Lower leg skin (tissue), 4 donors: ENCODE data around the gene PTGER1. TPM values are rescaled to one million over a fixed set of nuclear protein-coding genes. Genes with fewer than 3 reads are reported as not detected.
A peak's percentile ranks its signal among the peaks of the same experiment; 100 is the strongest.

Experiments used
- DNase-seq, 2 donors: peaks; one replicate each; pipeline ENCODE4 v3.0.0-alpha.2; 2019; ENCODE audit warnings: low spot score in 2 of 2
- H3K4me3 ChIP-seq: fragments of 200-600 bp; sonication (generic); 2 replicates; pipeline ENCODE4 v1.5.1; 2017; ENCODE audit warnings: mild to moderate bottlenecking, low read depth; ENCODE audit not compliant: poor library complexity, severe bottlenecking
- POLR2A ChIP-seq, 2 donors: fragments of 450-650 bp; IDR thresholded peaks; one replicate each; pipeline ENCODE4 v1.6.1; 2016 to 2017; ENCODE audit warnings: antibody characterized with exemption in 2 of 2, mild to moderate bottlenecking in 1 of 2, moderate library complexity in 1 of 2
- WGBS, 2 donors: methylation state at CpG; one replicate each; pipeline ENCODE4 v1.1.5; 2018; 5-methylcytosine and 5-hydroxymethylcytosine counted together
- intact Hi-C: fragments of 100-400 bp; cut with DNase I; formaldehyde crosslinking; loops from one replicate; pipeline ENCODE4 v1.15.0; 2023; ENCODE audit warnings: low total_unique reads
- total RNA-seq, 4 donors: library from RNA; depleted of rRNA; stranded (reverse); fragments of >200 nt; gene quantifications; one replicate each; pipeline ENCODE4 v1.1.0, GENCODE V29; 2016
- TF ChIP-seq, protein P1 (sequence below), 3 donors: fragments of 450-650 bp; IDR thresholded peaks; one replicate each; pipeline ENCODE4 v1.5.1; 2016; ENCODE audit warnings: antibody characterized with exemption in 3 of 3, mild to moderate bottlenecking in 3 of 3, moderate library complexity in 2 of 3

The PTGER1 gene, protein sequence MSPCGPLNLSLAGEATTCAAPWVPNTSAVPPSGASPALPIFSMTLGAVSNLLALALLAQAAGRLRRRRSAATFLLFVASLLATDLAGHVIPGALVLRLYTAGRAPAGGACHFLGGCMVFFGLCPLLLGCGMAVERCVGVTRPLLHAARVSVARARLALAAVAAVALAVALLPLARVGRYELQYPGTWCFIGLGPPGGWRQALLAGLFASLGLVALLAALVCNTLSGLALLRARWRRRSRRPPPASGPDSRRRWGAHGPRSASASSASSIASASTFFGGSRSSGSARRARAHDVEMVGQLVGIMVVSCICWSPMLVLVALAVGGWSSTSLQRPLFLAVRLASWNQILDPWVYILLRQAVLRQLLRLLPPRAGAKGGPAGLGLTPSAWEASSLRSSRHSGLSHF
- under 1 TPM in 1 of 4 donors, not detected in 3; 0.62 TPM for total RNA-seq

DNA sequence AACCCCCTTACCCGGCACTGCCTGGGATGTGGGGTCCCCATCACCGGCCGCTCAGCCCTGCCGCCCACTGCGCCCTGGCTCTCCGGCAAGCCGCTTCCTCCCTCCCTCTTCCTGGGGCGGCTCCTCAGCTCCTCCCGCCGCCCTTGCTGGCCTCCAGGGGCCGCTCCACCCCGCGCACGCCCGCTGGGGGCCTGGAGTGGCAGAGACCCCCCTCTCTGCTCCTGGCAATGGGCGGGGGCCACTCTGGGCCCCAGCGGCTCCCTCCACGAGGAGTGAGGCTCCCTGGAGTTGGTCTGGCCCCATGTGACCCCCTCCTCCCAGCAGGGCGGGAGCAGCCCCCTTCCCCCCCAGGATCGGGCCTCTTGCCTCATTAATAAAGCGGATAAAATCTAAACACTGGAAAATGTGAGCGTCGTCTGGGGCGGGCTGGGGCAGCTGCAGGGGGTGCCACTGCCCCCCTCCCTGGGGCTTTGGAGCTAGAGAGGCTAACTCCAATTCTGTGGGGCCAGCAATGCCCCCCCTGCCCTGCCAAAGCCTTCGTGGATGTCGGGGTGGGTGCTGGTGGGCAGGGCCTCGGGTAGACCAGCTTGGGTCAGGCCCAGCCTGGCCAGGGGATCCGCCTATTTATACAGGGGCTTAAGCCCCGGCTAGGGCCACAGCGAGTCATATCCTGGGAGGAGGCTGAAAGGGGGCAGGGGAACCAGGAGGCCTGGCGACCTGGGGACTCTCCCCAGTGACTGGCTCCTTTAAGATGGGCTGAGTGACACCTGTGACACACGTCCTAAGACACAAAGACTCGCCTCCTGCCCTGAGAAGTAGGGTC lies at the start of gene PTGER1:
Gene PTGER1, minus strand, starts transcription at position 104 of the 823 bp plus-strand sequence. CDS start 1,034 bp downstream, outside the sequence.
- intact Hi-C loops: no loop called here
- DNase-seq: no peak
- WGBS, 2 donors: 8 to 10% methylated on average over 17 to 32 of the region's 33 CpGs
- no peak within 1 kb of the TSS for H3K4me3 ChIP-seq
- TF ChIP-seq, protein P1, sequence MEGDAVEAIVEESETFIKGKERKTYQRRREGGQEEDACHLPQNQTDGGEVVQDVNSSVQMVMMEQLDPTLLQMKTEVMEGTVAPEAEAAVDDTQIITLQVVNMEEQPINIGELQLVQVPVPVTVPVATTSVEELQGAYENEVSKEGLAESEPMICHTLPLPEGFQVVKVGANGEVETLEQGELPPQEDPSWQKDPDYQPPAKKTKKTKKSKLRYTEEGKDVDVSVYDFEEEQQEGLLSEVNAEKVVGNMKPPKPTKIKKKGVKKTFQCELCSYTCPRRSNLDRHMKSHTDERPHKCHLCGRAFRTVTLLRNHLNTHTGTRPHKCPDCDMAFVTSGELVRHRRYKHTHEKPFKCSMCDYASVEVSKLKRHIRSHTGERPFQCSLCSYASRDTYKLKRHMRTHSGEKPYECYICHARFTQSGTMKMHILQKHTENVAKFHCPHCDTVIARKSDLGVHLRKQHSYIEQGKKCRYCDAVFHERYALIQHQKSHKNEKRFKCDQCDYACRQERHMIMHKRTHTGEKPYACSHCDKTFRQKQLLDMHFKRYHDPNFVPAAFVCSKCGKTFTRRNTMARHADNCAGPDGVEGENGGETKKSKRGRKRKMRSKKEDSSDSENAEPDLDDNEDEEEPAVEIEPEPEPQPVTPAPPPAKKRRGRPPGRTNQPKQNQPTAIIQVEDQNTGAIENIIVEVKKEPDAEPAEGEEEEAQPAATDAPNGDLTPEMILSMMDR (IDR thresholded peaks at IDR 0.05): no peak
- TF ChIP-seq POLR2A (IDR thresholded peaks at IDR 0.05): no peak

DNA sequence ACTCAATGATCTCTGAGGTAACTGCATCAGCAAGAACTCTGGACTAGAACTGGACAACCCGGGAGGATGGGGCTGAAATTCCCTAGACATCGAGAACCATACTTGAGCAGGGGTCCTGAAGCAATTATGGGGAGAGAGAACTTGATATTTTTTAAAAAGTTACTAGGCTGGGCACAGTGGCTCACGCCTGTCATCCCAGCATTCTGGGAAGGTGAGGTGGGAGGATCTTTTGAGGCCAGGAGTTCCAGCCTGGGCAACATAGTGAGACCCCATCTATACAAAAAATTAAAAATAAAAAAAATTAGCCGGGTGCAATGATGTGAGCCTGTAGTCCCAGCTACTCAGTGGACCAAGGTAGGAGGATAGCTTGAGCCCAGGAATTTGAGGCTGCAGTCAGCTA lies 45.4 kb upstream of the PTGER1 start:
- TF ChIP-seq, protein P1 (IDR thresholded peaks at IDR 0.05): no peak
- no peak for TF ChIP-seq POLR2A (IDR thresholded peaks at IDR 0.05)
- intact Hi-C loops: no loop called here
- DNase-seq: no peak
- H3K4me3 ChIP-seq: no peak overlapping the region
- WGBS, 2 donors: 89 to 90% methylated on average over 4 of the region's 4 CpGs

DNA sequence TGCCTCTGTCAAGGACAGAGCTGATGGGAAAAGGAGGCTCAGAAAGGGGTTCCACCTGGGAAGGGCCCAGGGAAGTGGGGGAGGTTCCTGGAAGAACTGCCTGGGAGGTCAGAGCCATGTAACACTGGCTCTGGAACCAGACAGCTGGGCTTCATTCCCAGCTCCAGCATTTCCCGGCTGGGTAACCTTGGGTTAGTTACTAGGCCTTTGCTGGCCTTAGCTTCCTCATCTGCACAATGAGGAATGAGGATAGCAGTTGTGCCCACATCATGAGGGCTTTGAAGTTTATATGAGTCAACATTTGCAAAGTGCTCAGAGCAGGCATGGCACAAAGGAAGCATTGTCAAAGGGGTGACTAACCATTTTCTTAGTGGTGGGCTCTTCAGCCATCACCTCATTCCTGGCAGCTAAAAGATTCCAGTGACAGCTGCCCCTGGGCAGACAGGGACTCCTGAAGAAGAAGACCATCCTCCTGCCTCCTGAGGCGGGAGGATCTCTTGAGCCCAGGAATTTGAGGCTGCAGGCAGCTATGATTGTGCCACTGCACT lies 44.8 kb upstream of the PTGER1 start:
- H3K4me3 ChIP-seq: no peak overlapping the region
- 50 to 54% methylated on average over 2 of the region's 2 CpGs for WGBS, 2 donors
- no peak for DNase-seq
- intact Hi-C loops: no loop called here
- TF ChIP-seq, protein P1 (IDR thresholded peaks at IDR 0.05): peak in 1 of 3 donors; percentile 8
- no peak for TF ChIP-seq POLR2A (IDR thresholded peaks at IDR 0.05)

DNA sequence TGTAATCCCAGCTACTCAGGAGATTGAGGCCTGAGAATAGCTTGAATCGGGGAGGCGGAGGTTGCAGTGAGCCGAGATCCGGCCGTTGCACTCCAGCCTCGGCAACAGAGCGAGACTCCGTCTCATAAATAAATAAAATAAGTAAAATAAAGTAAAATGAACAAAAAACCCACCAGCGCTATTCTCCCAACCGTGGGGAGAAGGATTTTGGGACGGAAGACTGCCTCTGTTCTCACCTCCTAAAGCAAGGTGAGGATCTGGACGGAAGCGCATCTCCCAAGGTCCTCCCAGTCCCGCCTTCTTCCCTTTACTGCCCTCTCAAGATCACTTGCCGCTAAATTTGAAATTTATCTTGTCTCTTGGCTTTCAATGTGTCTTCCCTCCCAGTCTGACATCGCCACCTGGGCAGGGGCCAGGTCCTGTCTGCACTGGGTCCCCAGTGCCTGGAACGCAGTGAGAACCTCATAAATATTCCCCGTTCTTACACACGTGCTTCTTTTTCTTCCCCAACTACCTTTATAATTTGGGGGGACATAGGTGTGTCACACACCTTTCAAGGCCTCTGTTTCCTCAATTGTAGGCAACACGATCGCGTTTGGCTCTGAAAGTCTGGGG lies 44.2 kb upstream of the PTGER1 start:
- intact Hi-C loops: no loop called here
- no peak for TF ChIP-seq POLR2A (IDR thresholded peaks at IDR 0.05)
- TF ChIP-seq, protein P1 (IDR thresholded peaks at IDR 0.05): no peak
- H3K4me3 ChIP-seq: no peak overlapping the region
- no peak for DNase-seq
- 76 to 78% methylated on average over 22 of the region's 22 CpGs for WGBS, 2 donors

DNA sequence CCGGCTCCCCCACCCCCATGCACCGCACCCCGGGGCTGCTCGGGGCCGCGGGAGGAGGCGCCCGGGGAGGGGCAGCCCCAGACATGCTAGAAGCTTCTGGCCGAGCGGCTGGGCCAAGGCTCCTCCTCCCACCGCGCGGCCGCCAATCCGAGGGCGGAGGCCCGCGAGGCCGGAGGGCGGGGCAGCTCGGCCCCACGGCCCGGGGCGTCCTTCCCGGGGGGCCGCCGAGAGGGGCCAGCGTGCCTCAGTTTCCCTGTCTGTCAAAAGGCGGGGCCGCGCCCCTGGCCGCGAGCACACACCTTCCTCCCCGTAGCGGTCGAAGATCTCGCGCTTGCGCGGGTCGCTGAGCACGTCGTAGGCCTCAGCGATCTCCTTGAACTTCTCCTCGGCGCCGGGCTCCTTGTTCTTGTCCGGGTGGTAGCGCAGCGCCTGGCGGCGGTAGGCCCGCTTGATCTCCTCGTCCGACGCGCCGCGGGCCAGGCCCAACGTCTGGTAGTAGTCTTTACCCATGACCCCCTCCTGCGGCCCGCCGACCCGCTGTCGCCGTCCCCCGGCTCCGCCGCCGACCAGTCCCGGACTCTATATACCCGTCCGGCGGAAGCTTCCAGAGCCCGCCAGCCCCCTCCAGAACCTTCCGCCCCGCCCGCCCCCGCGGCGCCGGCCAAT lies 42.8 kb upstream of the PTGER1 start, which contains the start of gene DNAJB1:
Gene DNAJB1, minus strand, starts transcription at position 558 of the 666 bp plus-strand sequence. Its CDS starts 48 bp downstream, at position 510.
- peak within 1 kb of the TSS; percentile 80 for H3K4me3 ChIP-seq
- peak in 1 of 2 donors; percentile 92 for TF ChIP-seq POLR2A (IDR thresholded peaks at IDR 0.05)
- TF ChIP-seq, protein P1 (IDR thresholded peaks at IDR 0.05): no peak
- WGBS, 2 donors: 0 to 1% methylated on average over 5 to 24 of the region's 82 CpGs
- intact Hi-C loops: no loop called here
- peak in 1 of 2 donors; percentile 96 for DNase-seq
